HG03064 (cell line): ENCODE results near the gene PELI3.
A peak's percentile ranks its signal among the peaks of the same experiment; 100 is the strongest.
"Not testable (repeated sequence)": the region's sequence is repeated elsewhere in the genome, so short reads cannot be mapped to it uniquely, and the experiment has no call there.

ENCODE experiments used
- ATAC-seq: cut with Tn5 transposase; IDR thresholded peaks from one replicate; pipeline ENCODE4 v1.9.1; 2021; ENCODE audit warnings: low read depth; ENCODE audit not compliant: unreplicated experiment

The PELI3 gene

GRCh38 chr11:66443602-66444001 is 23.1 kb upstream of the PELI3 start:
- ATAC-seq, result no peak

- ATAC-seq, result no peak
These were observed 19.7 kb upstream of the PELI3 start for GRCh38 chr11:66447012-66447411.

GRCh38 chr11:66448523-66448922 is 18.2 kb upstream of the PELI3 start:
- no peak for ATAC-seq

- no peak for ATAC-seq
These were observed 16.1 kb upstream of the PELI3 start for GRCh38 chr11:66450560-66450959.

- ATAC-seq, result no peak
These were observed 15.0 kb upstream of the PELI3 start for GRCh38 chr11:66451663-66452062.

- ATAC-seq, result no peak
These were observed 12.5 kb upstream of the PELI3 start for GRCh38 chr11:66454247-66454646.

GRCh38 chr11:66454828-66455227 is 11.9 kb upstream of the PELI3 start:
- no peak for ATAC-seq

GRCh38 chr11:66457826-66458225 is 8.9 kb upstream of the PELI3 start:
- no peak for ATAC-seq

- no peak for ATAC-seq
These were observed 7.4 kb upstream of the PELI3 start for GRCh38 chr11:66459138-66459778.

GRCh38 chr11:66462010-66462409 is 4.7 kb upstream of the PELI3 start:
- no peak for ATAC-seq

- ATAC-seq, result no peak
These were observed 3.8 kb upstream of the PELI3 start for GRCh38 chr11:66462911-66463310.

GRCh38 chr11:66464116-66464515 is 2.6 kb upstream of the PELI3 start:
- not testable (repeated sequence) for ATAC-seq

- no peak for ATAC-seq
These were observed 1.8 kb upstream of the PELI3 start for GRCh38 chr11:66464916-66465315.

- ATAC-seq, result no peak
These were observed 1.1 kb upstream of the PELI3 start for GRCh38 chr11:66465373-66466224.

GRCh38 chr11:66467034-66467659 is 442 bp downstream of the PELI3 start:
- ATAC-seq, result peak; percentile 29

GRCh38 chr11:66467756-66468155 is 1.1 kb downstream of the PELI3 start:
- no peak for ATAC-seq

- no peak for ATAC-seq
These were observed 2.0 kb downstream of the PELI3 start for GRCh38 chr11:66468691-66469090.

GRCh38 chr11:66469441-66469840 is 2.7 kb downstream of the PELI3 start:
- ATAC-seq, result no peak

- no peak for ATAC-seq
These were observed 3.3 kb downstream of the PELI3 start for GRCh38 chr11:66470015-66470414.

GRCh38 chr11:66471142-66471541 is 4.4 kb downstream of the PELI3 start:
- no peak for ATAC-seq

- ATAC-seq, result no peak
These were observed 5.3 kb downstream of the PELI3 start for GRCh38 chr11:66472054-66472453.

- no peak for ATAC-seq
These were observed 6.5 kb downstream of the PELI3 start for GRCh38 chr11:66473167-66473566.
